ENCODE data around the gene ADAMTS13. TPM values are rescaled to one million over a fixed set of nuclear protein-coding genes. Genes with fewer than 3 reads are reported as not detected.
"Not testable (repeated sequence)": the region's sequence is repeated elsewhere in the genome, so short reads cannot be mapped to it uniquely, and the experiment has no call there.

The ADAMTS13 gene
- total and polyA plus RNA-seq, 7 donors: 0.60 to 3.4 (median 0.82) TPM

DNA sequence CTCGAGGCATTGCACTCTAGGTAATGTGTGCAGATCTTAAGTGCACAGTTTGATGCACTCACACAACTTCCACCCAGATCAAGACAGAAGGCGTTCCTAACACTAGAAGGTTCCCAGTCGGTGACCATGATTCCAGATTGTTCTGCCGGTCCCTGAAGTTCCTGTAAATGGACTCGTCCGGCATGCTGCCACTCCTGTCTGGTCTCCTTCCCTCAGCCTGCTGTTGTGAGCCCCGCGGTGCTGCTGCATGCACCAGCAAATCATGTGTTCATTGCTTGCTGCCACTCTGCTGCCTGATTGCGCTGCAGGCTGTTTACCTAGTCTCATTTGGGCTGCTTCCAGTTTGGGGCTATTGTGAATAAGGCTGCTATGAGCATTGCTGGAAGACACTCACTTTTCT lies 34.5 kb upstream of the ADAMTS13 start:
- Histone ChIP-seq H3K9me3 (no peaks in the 10 kb centered on the region), H3K27ac (no peak overlapping the region), H3K27me3 (peaks cover 0 to 23% (median 8%) of the 10 kb centered on the region in 3 donors), H3K4me3 (no peak overlapping the region), H3K36me3 (no peaks in the 10 kb centered on the region), H3K4me1 (no peaks in the 10 kb centered on the region)
- TF ChIP-seq POLR2AphosphoS5 (IDR thresholded peaks at IDR 0.05) (no peak), EP300 (IDR thresholded peaks at IDR 0.05) (no peak), POLR2A (IDR thresholded peaks at IDR 0.05) (no peak)
- TF ChIP-seq, protein P1, sequence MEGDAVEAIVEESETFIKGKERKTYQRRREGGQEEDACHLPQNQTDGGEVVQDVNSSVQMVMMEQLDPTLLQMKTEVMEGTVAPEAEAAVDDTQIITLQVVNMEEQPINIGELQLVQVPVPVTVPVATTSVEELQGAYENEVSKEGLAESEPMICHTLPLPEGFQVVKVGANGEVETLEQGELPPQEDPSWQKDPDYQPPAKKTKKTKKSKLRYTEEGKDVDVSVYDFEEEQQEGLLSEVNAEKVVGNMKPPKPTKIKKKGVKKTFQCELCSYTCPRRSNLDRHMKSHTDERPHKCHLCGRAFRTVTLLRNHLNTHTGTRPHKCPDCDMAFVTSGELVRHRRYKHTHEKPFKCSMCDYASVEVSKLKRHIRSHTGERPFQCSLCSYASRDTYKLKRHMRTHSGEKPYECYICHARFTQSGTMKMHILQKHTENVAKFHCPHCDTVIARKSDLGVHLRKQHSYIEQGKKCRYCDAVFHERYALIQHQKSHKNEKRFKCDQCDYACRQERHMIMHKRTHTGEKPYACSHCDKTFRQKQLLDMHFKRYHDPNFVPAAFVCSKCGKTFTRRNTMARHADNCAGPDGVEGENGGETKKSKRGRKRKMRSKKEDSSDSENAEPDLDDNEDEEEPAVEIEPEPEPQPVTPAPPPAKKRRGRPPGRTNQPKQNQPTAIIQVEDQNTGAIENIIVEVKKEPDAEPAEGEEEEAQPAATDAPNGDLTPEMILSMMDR (IDR thresholded peaks at IDR 0.05): no peak
- intact Hi-C loops (cut with DNase I): no loop called here
- DNase-seq: no peak
- WGBS, 2 donors: 81 to 87% methylated on average over 9 of the region's 9 CpGs

DNA sequence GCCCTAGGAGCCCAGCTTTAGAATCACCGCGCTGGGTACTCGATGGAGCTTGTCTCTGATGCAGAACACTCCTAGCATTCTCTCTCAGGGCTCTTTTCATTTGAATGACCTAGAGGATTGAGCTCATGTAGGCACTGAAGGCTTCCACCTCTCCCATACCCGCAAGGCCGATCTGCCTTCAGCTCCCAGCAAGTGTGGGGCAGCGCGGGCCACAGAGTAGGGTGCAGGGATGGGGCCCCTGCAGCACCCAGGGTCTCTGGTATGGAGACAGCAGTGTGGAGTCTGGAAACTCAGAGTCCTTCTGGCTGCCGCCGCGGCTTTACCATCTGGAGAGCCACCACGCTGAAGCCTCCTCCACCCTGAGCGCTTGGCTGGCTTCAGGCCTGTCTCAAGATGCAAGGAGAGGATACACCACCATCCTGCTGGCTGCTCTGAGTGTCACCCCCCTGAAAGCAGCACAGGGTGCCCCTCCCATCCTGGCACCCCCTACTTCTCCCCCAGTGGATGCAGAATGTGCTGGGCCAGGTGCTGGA lies 33.1 kb upstream of the ADAMTS13 start:
- WGBS, 2 donors: 95 to 98% methylated on average over 12 of the region's 12 CpGs
- DNase-seq: no peak
- H3K4me1 ChIP-seq: no peaks in the 10 kb centered on the region
- H3K4me3 ChIP-seq: no peak overlapping the region
- peaks cover 0 to 37% (median 14%) of the 10 kb centered on the region in 3 donors for H3K27me3 ChIP-seq
- intact Hi-C loops (cut with DNase I): no loop called here
- H3K36me3 ChIP-seq: no peaks in the 10 kb centered on the region
- H3K27ac ChIP-seq: no peak overlapping the region
- no peaks in the 10 kb centered on the region for H3K9me3 ChIP-seq
- TF ChIP-seq, protein P1 (IDR thresholded peaks at IDR 0.05): no peak
- TF ChIP-seq POLR2A (IDR thresholded peaks at IDR 0.05) (no peak), POLR2AphosphoS5 (IDR thresholded peaks at IDR 0.05) (no peak), EP300 (IDR thresholded peaks at IDR 0.05) (no peak)

DNA sequence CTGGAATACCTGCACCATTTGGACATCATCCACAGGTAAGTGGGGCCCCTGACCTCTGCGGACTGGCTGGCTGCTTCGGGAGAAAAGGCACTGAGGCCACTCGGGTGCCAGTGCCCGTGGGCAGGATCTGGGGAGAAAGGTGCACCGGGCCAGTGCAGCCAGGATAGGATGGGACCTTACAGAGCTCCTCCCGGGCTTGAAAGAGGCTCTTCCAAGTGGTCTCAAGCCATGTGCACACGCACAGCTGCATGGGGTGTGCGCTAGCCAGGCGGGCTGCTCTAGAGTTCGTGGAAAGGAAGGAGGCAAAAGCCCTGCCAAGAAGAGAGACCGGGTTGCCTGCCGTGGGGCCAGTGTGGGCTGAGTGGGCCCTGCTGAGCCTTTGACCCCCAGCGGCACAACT lies 32.6 kb upstream of the ADAMTS13 start:
- 89 to 90% methylated on average over 13 of the region's 13 CpGs for WGBS, 2 donors
- Histone ChIP-seq H3K36me3 (no peaks in the 10 kb centered on the region), H3K4me3 (no peak overlapping the region), H3K4me1 (no peaks in the 10 kb centered on the region), H3K27ac (no peak overlapping the region), H3K9me3 (no peaks in the 10 kb centered on the region), H3K27me3 (peaks cover 0 to 42% (median 15%) of the 10 kb centered on the region in 3 donors)
- no peak for DNase-seq
- TF ChIP-seq, protein P1 (IDR thresholded peaks at IDR 0.05): no peak
- TF ChIP-seq POLR2AphosphoS5 (IDR thresholded peaks at IDR 0.05) (no peak), POLR2A (IDR thresholded peaks at IDR 0.05) (no peak), EP300 (IDR thresholded peaks at IDR 0.05) (no peak)
- intact Hi-C loops (cut with DNase I): no loop called here

GRCh38 chr9:133390713-133391112 lies 31.5 kb upstream of the ADAMTS13 start:
- 85 to 87% methylated on average over 7 of the region's 7 CpGs for WGBS, 2 donors
- intact Hi-C loops (cut with DNase I): no loop called here
- no peak overlapping the region for H3K27ac ChIP-seq
- H3K27me3 ChIP-seq: peaks cover 0 to 50% (median 19%) of the 10 kb centered on the region in 3 donors
- H3K9me3 ChIP-seq: no peaks in the 10 kb centered on the region
- H3K4me3 ChIP-seq: no peak overlapping the region
- H3K4me1 ChIP-seq: no peaks in the 10 kb centered on the region
- DNase-seq: no peak
- TF ChIP-seq POLR2A (IDR thresholded peaks at IDR 0.05): no peak
- no peak for TF ChIP-seq POLR2AphosphoS5 (IDR thresholded peaks at IDR 0.05)
- TF ChIP-seq, protein P1 (IDR thresholded peaks at IDR 0.05): no peak
- no peak for TF ChIP-seq EP300 (IDR thresholded peaks at IDR 0.05)
- no peaks in the 10 kb centered on the region for H3K36me3 ChIP-seq

DNA sequence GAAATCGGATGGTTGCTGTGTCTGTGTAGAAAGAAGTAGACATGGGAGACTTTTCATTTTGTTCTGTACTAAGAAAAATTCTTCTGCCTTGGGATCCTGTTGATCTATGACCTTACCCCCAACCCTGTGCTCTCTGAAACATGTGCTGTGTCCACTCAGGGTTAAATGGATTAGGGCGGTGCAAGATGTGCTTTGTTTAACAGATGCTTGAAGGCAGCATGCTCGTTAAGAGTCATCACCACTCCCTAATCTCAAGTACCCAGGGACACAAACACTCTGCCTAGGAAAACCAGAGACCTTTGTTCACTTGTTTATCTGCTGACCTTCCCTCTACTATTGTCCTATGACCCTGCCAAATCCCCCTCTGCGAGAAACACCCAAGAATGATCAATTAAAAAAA lies 30.7 kb upstream of the ADAMTS13 start:
- 23 to 70% methylated on average over 3 of the region's 4 CpGs for WGBS, 2 donors
- H3K4me1 ChIP-seq; DNase-seq; H3K4me3 ChIP-seq; H3K36me3 ChIP-seq; H3K27ac ChIP-seq; intact Hi-C loops (cut with DNase I); H3K9me3 ChIP-seq: not testable (repeated sequence)
- peaks cover 0 to 56% (median 19%) of the 10 kb centered on the region in 3 donors for H3K27me3 ChIP-seq

DNA sequence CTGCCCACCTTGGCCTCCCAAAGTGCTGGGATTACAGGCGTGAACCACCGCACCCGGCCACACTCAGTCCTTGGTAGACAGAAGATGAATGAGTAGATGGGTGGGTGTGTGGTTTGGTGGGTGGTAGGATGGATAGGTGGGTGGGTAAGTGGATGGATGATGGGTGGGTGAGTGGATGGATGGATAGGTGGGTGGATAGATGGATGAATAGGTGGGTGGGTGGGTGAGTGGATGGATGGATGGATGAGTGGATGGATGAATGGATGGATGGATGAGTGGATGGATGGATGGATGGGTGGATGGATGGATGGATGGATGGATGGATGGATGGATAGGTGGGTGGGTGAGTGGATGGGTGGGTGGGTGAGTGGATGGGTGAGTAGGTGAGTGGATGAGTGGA lies 29.9 kb upstream of the ADAMTS13 start:
- H3K4me3 ChIP-seq; DNase-seq; H3K27ac ChIP-seq; intact Hi-C loops (cut with DNase I); H3K36me3 ChIP-seq; H3K4me1 ChIP-seq; H3K9me3 ChIP-seq: not testable (repeated sequence)
- H3K27me3 ChIP-seq: peaks cover 0 to 59% (median 19%) of the 10 kb centered on the region in 3 donors
- 94 to 98% methylated on average over 3 of the region's 3 CpGs for WGBS, 2 donors
